ENCODE measurements around the gene MINAR1. TPM values are rescaled to one million over a fixed set of nuclear protein-coding genes. Genes with fewer than 3 reads are reported as not detected.

The MINAR1 gene
- total RNA-seq, 1 donor from 2014 or later, result 0.60 TPM

DNA sequence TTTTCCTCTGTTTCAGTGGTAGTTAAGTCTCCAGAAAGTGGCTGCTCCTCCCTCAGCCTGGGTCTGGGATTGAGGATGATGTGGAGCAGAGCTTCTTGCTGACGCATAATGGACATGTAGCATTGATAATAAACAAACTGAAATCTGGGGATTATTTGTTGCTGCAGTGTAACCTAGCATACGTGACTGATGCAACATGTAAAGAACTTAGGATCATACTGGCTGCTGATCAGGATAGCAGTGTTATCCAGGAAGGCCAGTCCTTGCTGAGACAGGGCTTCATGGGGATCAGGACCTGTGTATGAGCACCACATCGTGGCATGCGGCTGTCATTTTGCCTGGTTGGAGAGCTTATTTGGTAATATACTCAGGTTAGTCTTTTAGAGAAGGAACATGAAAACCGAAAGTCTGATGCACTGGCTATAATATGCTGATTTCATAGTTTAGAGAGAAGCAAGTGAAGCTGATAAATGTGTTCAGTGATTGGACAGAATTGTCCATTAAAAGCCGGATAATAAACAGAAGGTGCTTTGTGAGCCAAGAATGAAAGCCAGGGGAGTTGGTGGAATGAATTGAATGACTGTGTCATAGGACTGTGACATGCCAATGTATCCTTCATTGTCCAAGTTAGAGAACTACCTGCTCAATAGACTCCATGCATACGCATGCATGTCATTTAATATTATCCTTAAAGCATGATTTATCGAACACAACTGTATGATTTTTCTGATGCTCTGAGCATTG is 4.1 kb downstream of the MINAR1 start:
- intact Hi-C loops (cut with micrococcal nuclease), result no loop called here
- Mint-ChIP-seq H3K4me1 (ENCODE audit: low read depth) (no peaks in the 10 kb centered on the region), H3K27me3 (ENCODE audit: insufficient read depth) (peaks cover 33% of the 10 kb centered on the region), H3K36me3 (ENCODE audit: low read depth) (no peaks in the 10 kb centered on the region), H3K9me3 (peaks cover 6% of the 10 kb centered on the region), H3K4me3 (no peak overlapping the region), H3K27ac (no peak overlapping the region)
- no peak for DNase-seq (ENCODE audit: low spot score)

DNA sequence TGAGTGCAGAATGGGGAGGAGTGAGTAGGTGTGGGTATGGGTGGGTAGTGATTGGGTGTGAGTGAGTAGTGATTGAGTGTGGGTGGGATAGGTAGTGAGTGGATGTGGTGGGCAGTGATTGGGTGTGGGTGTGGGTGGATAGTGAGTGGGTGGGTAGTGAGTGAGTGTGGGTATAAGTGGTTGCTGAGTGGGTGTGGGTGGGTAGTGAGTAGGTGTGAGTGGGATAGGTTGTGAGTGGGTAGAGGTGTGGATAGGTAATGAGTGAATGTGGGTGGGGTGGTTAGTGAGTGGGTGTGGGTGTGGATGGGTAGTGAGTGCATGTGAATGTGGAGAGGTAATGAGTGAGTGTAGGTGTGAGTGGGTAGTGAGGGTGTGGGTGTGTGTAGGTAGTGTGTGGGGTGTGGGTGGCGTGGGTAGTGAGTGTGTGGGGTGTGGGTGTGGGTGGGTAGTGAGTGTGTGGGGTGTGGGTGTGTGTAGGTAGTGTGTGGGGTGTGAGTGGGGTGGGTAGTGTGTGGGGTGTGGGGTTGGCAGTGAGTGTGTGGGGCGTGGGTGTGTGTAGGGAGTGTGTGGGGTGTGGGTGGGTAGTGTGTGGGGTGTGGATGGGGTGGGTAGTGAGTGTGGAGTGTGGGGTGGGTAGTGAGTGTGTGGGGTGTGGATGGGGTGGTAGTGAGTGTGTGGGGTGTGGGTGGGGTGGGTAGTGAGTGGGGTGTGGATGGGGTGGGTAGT is 5.3 kb downstream of the MINAR1 start:
- H3K27ac Mint-ChIP-seq, result peak overlapping the region; percentile 79
- intact Hi-C loops (cut with micrococcal nuclease), result no loop called here
- no peaks in the 10 kb centered on the region for H3K36me3 Mint-ChIP-seq (ENCODE audit: low read depth)

DNA sequence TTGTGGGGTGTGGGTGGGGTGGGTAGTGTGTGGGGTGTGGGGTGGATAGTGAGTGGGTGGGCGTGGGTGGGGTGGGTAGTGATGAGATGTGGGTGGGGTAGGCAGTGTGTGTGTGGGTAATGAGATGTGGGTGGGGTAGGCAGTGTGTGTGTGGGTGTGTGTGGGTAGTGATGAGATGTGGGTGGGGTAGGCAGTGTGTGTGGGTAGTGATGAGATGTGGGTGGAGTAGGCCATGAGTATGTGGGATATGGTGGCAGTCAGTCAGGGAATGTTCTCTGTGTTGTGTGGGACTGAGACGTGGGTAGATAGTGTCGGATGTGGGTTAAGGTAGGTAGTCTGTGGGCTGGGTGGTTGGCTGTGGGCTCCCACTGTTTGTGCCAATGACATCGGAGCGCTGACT is 7.1 kb downstream of the MINAR1 start:
- Mint-ChIP-seq H3K4me3 (no peak overlapping the region), H3K27ac (no peak overlapping the region), H3K27me3 (ENCODE audit: insufficient read depth) (peaks cover 16% of the 10 kb centered on the region), H3K4me1 (ENCODE audit: low read depth) (no peaks in the 10 kb centered on the region), H3K36me3 (ENCODE audit: low read depth) (no peaks in the 10 kb centered on the region), H3K9me3 (peaks cover 6% of the 10 kb centered on the region)
- intact Hi-C loops (cut with micrococcal nuclease), result no loop called here
- DNase-seq (ENCODE audit: low spot score), result no peak

More for the DNA sequence above, 5.3 kb downstream of the MINAR1 start:
- DNase-seq (ENCODE audit: low spot score), result no peak
- no peak overlapping the region for H3K4me3 Mint-ChIP-seq
- H3K9me3 Mint-ChIP-seq, result peaks cover 6% of the 10 kb centered on the region
- no peaks in the 10 kb centered on the region for H3K4me1 Mint-ChIP-seq (ENCODE audit: low read depth)
- H3K27me3 Mint-ChIP-seq (ENCODE audit: insufficient read depth), result peaks cover 29% of the 10 kb centered on the region

DNA sequence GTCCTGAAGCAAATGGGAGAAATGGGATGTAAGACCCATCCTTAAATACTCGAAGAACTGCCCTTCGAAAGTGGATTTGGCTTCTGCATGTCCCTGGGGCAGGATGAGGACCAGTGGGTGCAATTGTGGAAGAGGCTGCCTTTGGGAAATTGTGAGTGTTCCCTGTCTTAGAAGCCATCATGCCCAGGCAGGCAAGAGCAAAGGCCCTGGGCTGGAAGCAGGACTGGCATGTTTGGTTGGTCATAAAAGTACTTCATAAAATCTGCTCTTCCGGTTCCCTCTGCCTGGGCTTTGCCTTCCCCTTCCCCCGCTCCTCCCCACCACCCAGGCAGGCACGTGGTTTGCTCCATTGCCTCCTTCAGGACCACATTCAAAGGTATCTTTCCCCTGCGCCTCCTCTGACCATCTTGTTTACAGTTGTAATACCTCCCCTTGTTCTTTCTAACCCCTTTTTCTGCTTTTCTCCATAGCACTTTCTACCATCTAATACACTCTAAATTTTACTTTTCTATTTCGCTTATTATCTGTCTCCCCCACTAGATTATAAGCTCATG is 8.3 kb downstream of the MINAR1 start:
- Mint-ChIP-seq H3K4me3 (no peak overlapping the region), H3K4me1 (ENCODE audit: low read depth) (no peaks in the 10 kb centered on the region), H3K27ac (no peak overlapping the region), H3K9me3 (peaks cover 6% of the 10 kb centered on the region), H3K36me3 (ENCODE audit: low read depth) (no peaks in the 10 kb centered on the region), H3K27me3 (ENCODE audit: insufficient read depth) (peaks cover 8% of the 10 kb centered on the region)
- intact Hi-C loops (cut with micrococcal nuclease), result no loop called here
- DNase-seq (ENCODE audit: low spot score), result no peak

DNA sequence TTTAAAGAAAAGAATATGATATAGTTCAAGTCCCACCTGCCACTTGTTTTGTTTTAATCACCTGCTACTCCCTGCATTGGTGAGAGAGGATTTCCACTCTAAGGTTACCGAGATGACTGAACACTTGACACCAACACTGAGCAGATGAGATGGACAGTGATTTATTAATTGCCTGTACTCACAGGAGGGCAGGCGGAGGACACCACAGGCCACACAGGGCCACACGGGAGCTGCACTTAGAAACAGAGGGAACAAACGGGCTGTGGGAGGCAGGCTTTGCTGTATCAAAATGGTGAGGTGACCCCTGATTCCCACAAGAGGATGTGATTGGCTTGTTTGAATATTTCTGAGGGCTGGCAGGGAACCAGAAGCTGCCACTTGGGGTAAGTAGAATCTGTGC is 10.8 kb downstream of the MINAR1 start:
- no peak overlapping the region for H3K27ac Mint-ChIP-seq
- intact Hi-C loops (cut with micrococcal nuclease), result no loop called here
- DNase-seq (ENCODE audit: low spot score), result no peak
- no peak overlapping the region for H3K4me3 Mint-ChIP-seq
- no peaks in the 10 kb centered on the region for H3K9me3 Mint-ChIP-seq
- H3K27me3 Mint-ChIP-seq (ENCODE audit: insufficient read depth), result peaks cover 3% of the 10 kb centered on the region
- H3K4me1 Mint-ChIP-seq (ENCODE audit: low read depth), result no peaks in the 10 kb centered on the region
- H3K36me3 Mint-ChIP-seq (ENCODE audit: low read depth), result no peaks in the 10 kb centered on the region

DNA sequence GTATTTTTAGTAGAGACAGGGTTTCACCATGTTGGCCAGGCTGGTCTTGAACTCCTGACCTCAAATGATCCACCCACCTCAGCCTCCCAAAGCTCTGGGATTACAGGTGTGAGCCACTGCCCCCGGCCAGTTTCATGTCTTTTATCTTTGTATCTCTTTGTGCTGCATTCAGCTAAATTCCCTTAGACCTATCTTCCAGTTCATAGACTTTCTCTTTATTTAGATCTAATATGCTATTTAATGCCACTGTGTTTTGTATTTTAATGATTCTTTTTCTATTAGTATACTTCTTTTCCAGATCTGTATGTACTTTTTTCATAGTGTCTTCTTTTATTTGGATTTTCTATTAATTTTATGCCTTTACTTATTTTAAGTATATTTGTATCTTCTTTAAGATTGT is 14.9 kb downstream of the MINAR1 start:
- Mint-ChIP-seq H3K36me3 (ENCODE audit: low read depth) (no peaks in the 10 kb centered on the region), H3K27me3 (ENCODE audit: insufficient read depth) (peaks cover 5% of the 10 kb centered on the region), H3K4me3 (no peak overlapping the region), H3K4me1 (ENCODE audit: low read depth) (no peaks in the 10 kb centered on the region), H3K27ac (no peak overlapping the region), H3K9me3 (no peaks in the 10 kb centered on the region)
- intact Hi-C loops (cut with micrococcal nuclease), result no loop called here
- no peak for DNase-seq (ENCODE audit: low spot score)

DNA sequence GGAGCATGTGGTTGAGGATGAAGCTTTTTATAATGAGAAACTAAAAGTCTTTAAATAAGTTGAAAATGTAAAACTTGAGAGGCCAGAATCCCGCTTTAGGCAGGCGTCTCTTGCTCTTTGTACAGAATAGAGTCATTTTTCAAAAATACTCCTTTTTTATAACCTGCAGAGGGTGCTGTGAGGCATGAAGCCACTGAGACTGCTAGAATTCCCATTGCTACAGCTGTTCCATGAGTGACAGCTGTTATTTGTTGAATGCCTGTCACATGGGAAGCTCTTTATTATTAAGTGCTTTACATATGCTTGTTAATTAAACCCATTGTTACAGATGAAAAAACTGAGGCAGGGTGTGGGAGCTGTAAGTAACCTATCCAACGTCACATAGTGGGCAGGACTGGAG is 18.5 kb downstream of the MINAR1 start:
- no peaks in the 10 kb centered on the region for H3K36me3 Mint-ChIP-seq (ENCODE audit: low read depth)
- no peak overlapping the region for H3K4me3 Mint-ChIP-seq
- no peaks in the 10 kb centered on the region for H3K4me1 Mint-ChIP-seq (ENCODE audit: low read depth)
- peaks cover 6% of the 10 kb centered on the region for H3K27me3 Mint-ChIP-seq (ENCODE audit: insufficient read depth)
- intact Hi-C loops (cut with micrococcal nuclease), result no loop called here
- DNase-seq (ENCODE audit: low spot score), result no peak
- H3K27ac Mint-ChIP-seq, result no peak overlapping the region
- no peaks in the 10 kb centered on the region for H3K9me3 Mint-ChIP-seq

DNA sequence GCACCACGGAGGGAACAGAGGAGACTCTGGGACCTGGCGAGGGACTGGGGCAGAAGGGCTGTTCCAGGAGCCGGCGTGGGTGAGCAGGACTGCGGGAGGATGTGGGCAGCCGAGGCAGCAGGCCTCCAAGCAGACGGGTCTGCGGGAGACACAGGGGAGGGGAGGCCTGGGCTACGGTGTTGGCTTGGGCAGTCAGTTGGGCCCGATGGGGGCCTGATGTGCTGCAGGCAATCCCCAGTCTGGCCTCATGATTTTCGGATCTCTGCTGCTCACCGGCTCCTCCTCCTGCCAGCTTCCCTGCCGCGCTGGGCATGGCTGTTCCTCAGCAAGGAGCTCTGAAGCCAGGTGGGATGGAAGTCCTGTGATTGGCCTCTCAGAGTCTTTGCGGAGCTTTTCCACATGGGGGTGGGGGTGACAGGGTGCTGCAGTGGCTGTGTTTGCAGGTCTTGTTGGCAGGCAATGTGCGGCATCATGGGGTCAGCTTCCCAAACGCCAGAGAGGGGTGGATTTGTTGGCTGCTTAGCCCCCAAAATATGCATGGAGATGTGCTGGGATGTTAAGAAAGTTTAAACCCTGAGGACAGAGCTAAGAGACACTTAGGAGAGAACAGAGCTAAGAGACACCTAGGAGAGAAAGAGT is 19.3 kb downstream of the MINAR1 start:
- intact Hi-C loops (cut with micrococcal nuclease), result no loop called here
- DNase-seq (ENCODE audit: low spot score), result no peak
- Mint-ChIP-seq H3K27me3 (ENCODE audit: insufficient read depth) (peaks cover 6% of the 10 kb centered on the region), H3K27ac (no peak overlapping the region), H3K4me1 (ENCODE audit: low read depth) (no peaks in the 10 kb centered on the region), H3K36me3 (ENCODE audit: low read depth) (no peaks in the 10 kb centered on the region), H3K9me3 (no peaks in the 10 kb centered on the region), H3K4me3 (no peak overlapping the region)

DNA sequence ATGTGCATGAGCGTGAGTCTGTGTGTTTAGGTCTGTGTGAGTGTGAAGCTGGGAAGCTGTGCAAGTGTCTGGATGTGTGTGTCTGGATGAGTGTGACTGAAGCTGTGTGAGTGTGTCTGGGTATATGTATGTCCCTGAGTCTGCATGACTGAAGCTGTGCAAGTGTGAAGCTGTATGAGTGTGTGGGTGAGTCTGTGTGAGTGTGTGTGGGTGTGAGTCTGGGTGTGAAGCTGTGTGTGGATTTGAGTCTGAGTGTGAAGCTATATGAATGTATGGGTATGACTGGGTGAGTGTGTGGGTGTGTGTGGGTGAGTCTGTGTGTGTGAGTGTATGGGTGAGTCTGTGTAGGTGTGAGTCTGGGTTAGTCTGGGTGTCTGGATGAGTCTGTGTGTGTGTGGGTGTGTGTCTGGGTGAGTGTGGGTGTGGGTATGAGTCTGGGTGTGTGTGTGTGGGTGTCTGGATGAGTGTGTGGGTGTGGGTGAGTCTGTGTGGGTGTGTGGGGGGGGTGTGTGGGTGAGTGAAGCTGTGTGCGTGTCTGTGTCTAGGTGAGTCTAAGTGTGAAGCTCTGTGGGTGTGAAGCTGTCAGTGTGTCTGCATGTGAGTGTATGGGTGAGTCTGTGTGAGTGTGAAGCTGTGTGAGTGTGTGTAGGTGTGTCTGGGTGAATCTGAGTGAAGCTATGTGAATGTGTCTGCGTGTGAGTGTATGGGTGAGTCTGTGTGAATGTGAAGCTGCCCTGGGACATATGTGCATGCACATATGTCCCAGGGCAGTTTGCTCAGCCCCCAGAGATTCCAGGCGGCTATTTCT is 20.3 kb downstream of the MINAR1 start:
- H3K27ac Mint-ChIP-seq, result no peak overlapping the region
- no peaks in the 10 kb centered on the region for H3K36me3 Mint-ChIP-seq (ENCODE audit: low read depth)
- intact Hi-C loops (cut with micrococcal nuclease), result no loop called here
- peaks cover 6% of the 10 kb centered on the region for H3K27me3 Mint-ChIP-seq (ENCODE audit: insufficient read depth)
- H3K4me1 Mint-ChIP-seq (ENCODE audit: low read depth), result no peaks in the 10 kb centered on the region
- no peak overlapping the region for H3K4me3 Mint-ChIP-seq
- no peaks in the 10 kb centered on the region for H3K9me3 Mint-ChIP-seq
- DNase-seq (ENCODE audit: low spot score), result no peak

DNA sequence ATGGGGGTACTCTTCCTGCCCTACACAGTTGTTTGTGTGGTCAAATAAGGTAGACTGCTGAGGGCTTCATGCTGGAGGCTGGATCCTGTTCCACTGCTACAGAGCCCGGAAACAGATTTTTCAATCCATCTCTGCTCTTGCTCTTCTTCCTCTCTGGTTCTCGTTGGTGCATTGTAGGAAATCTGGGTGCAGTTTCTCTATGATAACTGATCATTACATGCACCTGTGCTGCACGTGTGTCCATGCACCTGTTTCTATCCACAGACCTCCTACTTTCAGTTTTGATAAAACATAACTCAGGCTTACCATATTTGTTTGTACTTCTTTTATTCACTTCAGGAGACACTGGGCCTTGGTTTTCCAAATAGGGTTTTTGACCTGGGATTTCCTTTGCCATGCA is 21.3 kb downstream of the MINAR1 start:
- DNase-seq (ENCODE audit: low spot score), result no peak
- no peak overlapping the region for H3K4me3 Mint-ChIP-seq
- no peaks in the 10 kb centered on the region for H3K9me3 Mint-ChIP-seq
- intact Hi-C loops (cut with micrococcal nuclease), result no loop called here
- H3K27ac Mint-ChIP-seq, result no peak overlapping the region
- H3K4me1 Mint-ChIP-seq (ENCODE audit: low read depth), result no peaks in the 10 kb centered on the region
- H3K27me3 Mint-ChIP-seq (ENCODE audit: insufficient read depth), result peaks cover 6% of the 10 kb centered on the region
- no peaks in the 10 kb centered on the region for H3K36me3 Mint-ChIP-seq (ENCODE audit: low read depth)

DNA sequence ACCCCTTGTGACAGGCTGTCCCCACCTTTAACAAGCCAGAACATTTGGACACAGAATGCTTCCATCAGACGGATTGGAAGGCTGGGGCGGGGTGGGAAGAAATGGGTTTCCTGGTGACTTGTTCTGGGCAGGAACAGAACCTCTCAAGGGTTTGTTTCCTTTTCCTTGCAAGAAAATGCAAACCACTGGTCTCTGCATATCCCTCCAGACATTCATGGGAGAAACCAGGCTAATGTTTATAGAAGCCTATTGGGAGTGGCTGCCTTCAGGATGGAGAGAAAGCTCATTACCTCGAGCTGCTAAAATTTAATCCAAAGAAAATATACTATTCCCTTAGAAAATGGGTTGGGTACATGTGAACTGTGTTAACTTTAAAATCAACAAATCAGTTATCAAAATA is 21.9 kb downstream of the MINAR1 start:
- H3K4me3 Mint-ChIP-seq, result no peak overlapping the region
- H3K27ac Mint-ChIP-seq, result no peak overlapping the region
- H3K36me3 Mint-ChIP-seq (ENCODE audit: low read depth), result no peaks in the 10 kb centered on the region
- no peaks in the 10 kb centered on the region for H3K4me1 Mint-ChIP-seq (ENCODE audit: low read depth)
- H3K9me3 Mint-ChIP-seq, result no peaks in the 10 kb centered on the region
- DNase-seq (ENCODE audit: low spot score), result no peak
- intact Hi-C loops (cut with micrococcal nuclease), result no loop called here
- peaks cover 6% of the 10 kb centered on the region for H3K27me3 Mint-ChIP-seq (ENCODE audit: insufficient read depth)

DNA sequence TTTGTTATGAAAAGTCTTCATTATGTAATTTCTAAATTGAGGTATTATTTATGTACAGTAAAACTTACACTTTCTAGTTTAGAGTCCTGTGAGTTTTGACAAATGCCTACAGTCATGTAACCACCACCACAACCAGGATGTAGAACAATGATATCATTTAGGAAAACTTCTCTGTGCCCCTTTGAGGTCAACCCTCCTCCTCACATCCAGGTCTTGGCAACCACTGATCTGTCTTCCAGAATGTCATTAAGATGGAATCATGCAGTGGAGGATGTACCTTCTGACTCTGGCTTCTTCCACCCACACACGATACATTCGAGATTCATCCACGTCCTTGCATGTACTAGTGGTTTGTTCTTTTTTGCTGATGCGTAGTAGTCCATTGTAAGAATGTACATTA is 23.2 kb downstream of the MINAR1 start:
- no peaks in the 10 kb centered on the region for H3K36me3 Mint-ChIP-seq (ENCODE audit: low read depth)
- intact Hi-C loops (cut with micrococcal nuclease), result no loop called here
- DNase-seq (ENCODE audit: low spot score), result no peak
- H3K9me3 Mint-ChIP-seq, result no peaks in the 10 kb centered on the region
- H3K27ac Mint-ChIP-seq, result no peak overlapping the region
- H3K27me3 Mint-ChIP-seq (ENCODE audit: insufficient read depth), result peaks cover 3% of the 10 kb centered on the region
- no peak overlapping the region for H3K4me3 Mint-ChIP-seq
- no peaks in the 10 kb centered on the region for H3K4me1 Mint-ChIP-seq (ENCODE audit: low read depth)
